ENCODE measurements around the gene RAPGEF2. TPM values are rescaled to one million over a fixed set of nuclear protein-coding genes. Genes with fewer than 3 reads are reported as not detected.

The RAPGEF2 gene
- total RNA-seq, 1 donor from 2014 or later, result 46.7 TPM

GRCh38 chr4:159150821-159151390 is 48.0 kb downstream of the RAPGEF2 start:
- no peaks in the 10 kb centered on the region for H3K4me1 Mint-ChIP-seq

GRCh38 chr4:159151689-159152088 is 48.8 kb downstream of the RAPGEF2 start:
- Mint-ChIP-seq H3K36me3 (no peaks in the 10 kb centered on the region), H3K27ac (no peak overlapping the region)

More at GRCh38 chr4:159150821-159151390, 48.0 kb downstream of the RAPGEF2 start:
- no peaks in the 10 kb centered on the region for H3K27me3 Mint-ChIP-seq (ENCODE audit: low read depth)
- no peak for DNase-seq (ENCODE audit: low spot score in 2 of 2, unreplicated experiment in 2 of 2)
- H3K4me3 Mint-ChIP-seq, result no peak overlapping the region
- TF ChIP-seq CTCF (IDR thresholded peaks at IDR 0.05; ENCODE audit: unreplicated experiment), result no peak
- H3K36me3 Mint-ChIP-seq, result no peaks in the 10 kb centered on the region
- H3K9me3 Mint-ChIP-seq, result no peaks in the 10 kb centered on the region
- no peak overlapping the region for H3K27ac Mint-ChIP-seq

DNA sequence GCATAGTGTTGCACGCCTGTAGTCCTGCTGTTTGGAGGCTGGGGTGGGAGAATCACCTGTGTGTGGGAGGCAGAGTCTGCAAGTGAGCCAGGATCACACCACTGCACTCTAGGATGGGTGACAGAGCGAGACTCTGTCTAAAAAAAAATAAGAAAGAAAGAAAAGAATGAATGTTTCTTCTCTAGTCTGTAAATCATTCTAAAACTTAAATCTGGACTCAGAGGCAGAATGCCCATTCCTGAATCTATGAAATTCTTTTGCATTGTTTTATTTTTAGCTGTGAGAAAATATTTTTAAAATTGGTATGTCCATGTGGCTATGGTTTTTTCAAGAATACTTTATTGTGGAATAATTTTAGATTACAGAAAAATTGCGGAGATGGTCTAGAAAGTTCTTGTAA is 49.3 kb downstream of the RAPGEF2 start:
- no peaks in the 10 kb centered on the region for H3K4me1 Mint-ChIP-seq
- no peaks in the 10 kb centered on the region for H3K27me3 Mint-ChIP-seq (ENCODE audit: low read depth)
- no peak for DNase-seq (ENCODE audit: low spot score in 2 of 2, unreplicated experiment in 2 of 2)
- H3K27ac Mint-ChIP-seq, result no peak overlapping the region
- H3K4me3 Mint-ChIP-seq, result no peak overlapping the region
- no peaks in the 10 kb centered on the region for H3K36me3 Mint-ChIP-seq
- no peak for TF ChIP-seq CTCF (IDR thresholded peaks at IDR 0.05; ENCODE audit: unreplicated experiment)
- H3K9me3 Mint-ChIP-seq, result no peaks in the 10 kb centered on the region

More at GRCh38 chr4:159151689-159152088, 48.8 kb downstream of the RAPGEF2 start:
- H3K9me3 Mint-ChIP-seq, result no peaks in the 10 kb centered on the region
- H3K4me3 Mint-ChIP-seq, result no peak overlapping the region
- H3K27me3 Mint-ChIP-seq (ENCODE audit: low read depth), result no peaks in the 10 kb centered on the region
- no peaks in the 10 kb centered on the region for H3K4me1 Mint-ChIP-seq
- DNase-seq (ENCODE audit: low spot score in 2 of 2, unreplicated experiment in 2 of 2), result no peak
- no peak for TF ChIP-seq CTCF (IDR thresholded peaks at IDR 0.05; ENCODE audit: unreplicated experiment)

- Mint-ChIP-seq H3K4me1 (no peaks in the 10 kb centered on the region), H3K27ac (no peak overlapping the region), H3K9me3 (no peaks in the 10 kb centered on the region), H3K4me3 (no peak overlapping the region), H3K36me3 (no peaks in the 10 kb centered on the region), H3K27me3 (ENCODE audit: low read depth) (no peaks in the 10 kb centered on the region)
- no peak for DNase-seq (ENCODE audit: low spot score in 2 of 2, unreplicated experiment in 2 of 2)
- TF ChIP-seq CTCF (IDR thresholded peaks at IDR 0.05; ENCODE audit: unreplicated experiment), result no peak
Measured at GRCh38 chr4:159153669-159154068, 50.8 kb downstream of the RAPGEF2 start.

- DNase-seq (ENCODE audit: low spot score in 2 of 2, unreplicated experiment in 2 of 2), result no peak
- Mint-ChIP-seq H3K27ac (no peak overlapping the region), H3K4me3 (no peak overlapping the region), H3K4me1 (peaks cover 1% of the 10 kb centered on the region), H3K9me3 (no peaks in the 10 kb centered on the region), H3K27me3 (ENCODE audit: low read depth) (no peaks in the 10 kb centered on the region), H3K36me3 (no peaks in the 10 kb centered on the region)
- no peak for TF ChIP-seq CTCF (IDR thresholded peaks at IDR 0.05; ENCODE audit: unreplicated experiment)
Measured at GRCh38 chr4:159155119-159155518, 52.2 kb downstream of the RAPGEF2 start.

Measured in mesothelial cell of epicardium (in vitro differentiated cells).